C4-2B (cell line): Measurements from ENCODE around the gene LEF1.

ENCODE experiments used
- CTCF ChIP-seq: fragments of 450-650 bp; conservative IDR thresholded peaks from 2 replicates; pipeline ENCODE4 v1.5.1; 2017; ENCODE audit warnings: mild to moderate bottlenecking
- ZFX ChIP-seq: fragments of 450-650 bp; IDR thresholded peaks from 2 replicates; pipeline ENCODE4 v1.6.1; 2017

- TF ChIP-seq CTCF: no peak
- no peak for TF ChIP-seq ZFX
Observed at GRCh38 chr4:108205859-108206258, 37.1 kb upstream of the LEF1 start.
